Measurements from ENCODE around the gene NFKBIE. TPM values are rescaled to one million over a fixed set of nuclear protein-coding genes. Genes with fewer than 3 reads are reported as not detected.

NFKBIE gene
- total and polyA plus RNA-seq, 2 of the 13 experiments (the other 11 are each of a cell fraction or from before 2014, with no cell fraction given): 6.7 to 14.5 TPM

DNA sequence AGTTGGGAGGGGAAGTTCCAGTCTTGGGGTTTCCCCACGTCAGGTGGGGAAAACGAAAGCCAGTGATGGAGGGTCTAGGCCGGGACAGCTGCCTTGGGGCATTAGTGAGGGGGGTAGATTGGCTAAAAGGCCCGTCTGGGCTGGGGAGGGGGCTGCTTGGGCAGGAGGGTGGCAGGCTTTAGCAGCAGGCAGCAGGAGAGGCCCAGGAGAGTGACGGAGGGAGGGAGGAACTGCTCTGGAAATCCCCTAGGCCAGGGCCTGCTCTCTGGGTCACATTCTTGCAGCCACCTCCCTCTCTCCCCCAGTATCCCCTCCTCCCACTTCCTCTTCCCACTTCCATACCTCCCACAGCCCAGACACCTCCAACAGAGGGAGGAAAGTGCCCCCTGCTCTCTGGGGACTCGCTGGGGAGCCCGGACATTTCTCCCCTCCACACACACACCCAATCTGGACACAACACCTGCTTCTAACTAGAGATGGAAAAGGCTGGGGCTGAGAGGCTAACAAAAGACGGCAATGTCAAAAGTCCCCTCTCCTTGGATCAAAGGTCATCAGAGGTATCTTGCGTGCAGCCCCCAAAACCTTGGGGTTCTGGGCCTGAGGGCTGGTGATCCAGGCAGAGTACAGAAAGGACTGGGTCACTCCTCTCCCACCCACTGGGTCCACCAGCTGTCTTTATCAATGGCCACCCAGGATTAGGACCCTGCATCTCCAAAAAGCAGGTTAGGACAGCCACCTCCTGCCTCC, 1.8 kb downstream of the NFKBIE start (continued):
- TF ChIP-seq, protein P1, sequence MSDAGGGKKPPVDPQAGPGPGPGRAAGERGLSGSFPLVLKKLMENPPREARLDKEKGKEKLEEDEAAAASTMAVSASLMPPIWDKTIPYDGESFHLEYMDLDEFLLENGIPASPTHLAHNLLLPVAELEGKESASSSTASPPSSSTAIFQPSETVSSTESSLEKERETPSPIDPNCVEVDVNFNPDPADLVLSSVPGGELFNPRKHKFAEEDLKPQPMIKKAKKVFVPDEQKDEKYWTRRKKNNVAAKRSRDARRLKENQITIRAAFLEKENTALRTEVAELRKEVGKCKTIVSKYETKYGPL (CRISPR knock-in tag; IDR thresholded peaks at IDR 0.05): no peak
- TF ChIP-seq EP300 (IDR thresholded peaks at IDR 0.05; ENCODE audit: low read depth in 2 of 2, low read length in 2 of 2) (no peak), EP300 (CRISPR knock-in tag; IDR thresholded peaks at IDR 0.05; ENCODE audit: borderline replicate concordance) (0 out of 2 replicates have a peak, but pooled peaks have one; percentile 29), SAFB2 (CRISPR knock-in tag; IDR thresholded peaks at IDR 0.05; ENCODE audit: borderline replicate concordance, low read depth) (0 out of 2 replicates have a peak, but pooled peaks have one; percentile 32), CBFB (CRISPR knock-in tag; IDR thresholded peaks at IDR 0.05) (no peak), SALL1 (CRISPR knock-in tag; IDR thresholded peaks at IDR 0.05) (peak; percentile 10; the same call in 1 of the 2 replicates), ARNTL (CRISPR knock-in tag; IDR thresholded peaks at IDR 0.05) (no peak), HOXD1 (CRISPR knock-in tag; IDR thresholded peaks at IDR 0.05) (0 out of 2 replicates have a peak, but pooled peaks have one; percentile 46), ZBTB46 (CRISPR knock-in tag; IDR thresholded peaks at IDR 0.05; ENCODE audit: borderline replicate concordance) (no peak), DMAP1 (CRISPR knock-in tag; IDR thresholded peaks at IDR 0.05) (0 out of 2 replicates have a peak, but pooled peaks have one; percentile 11), HOXA3 (CRISPR knock-in tag; IDR thresholded peaks at IDR 0.05) (peak; percentile 32; the same call in 1 of the 2 replicates), HNRNPLL (IDR thresholded peaks at IDR 0.05; ENCODE audit: low read depth, low read length, poor library complexity, severe bottlenecking) (no peak), CEBPG (CRISPR knock-in tag; IDR thresholded peaks at IDR 0.05) (no peak), SP140L (CRISPR knock-in tag; IDR thresholded peaks at IDR 0.05; ENCODE audit: borderline replicate concordance) (no peak), RNF219 (CRISPR knock-in tag; IDR thresholded peaks at IDR 0.05) (no peak), ZNF263 (CRISPR knock-in tag; IDR thresholded peaks at IDR 0.05) (peak; percentile 40; the same call in 1 of the 2 replicates), RERE (CRISPR knock-in tag; IDR thresholded peaks at IDR 0.05; ENCODE audit: low read depth) (no peak)
- TF ChIP-seq, protein P2, sequence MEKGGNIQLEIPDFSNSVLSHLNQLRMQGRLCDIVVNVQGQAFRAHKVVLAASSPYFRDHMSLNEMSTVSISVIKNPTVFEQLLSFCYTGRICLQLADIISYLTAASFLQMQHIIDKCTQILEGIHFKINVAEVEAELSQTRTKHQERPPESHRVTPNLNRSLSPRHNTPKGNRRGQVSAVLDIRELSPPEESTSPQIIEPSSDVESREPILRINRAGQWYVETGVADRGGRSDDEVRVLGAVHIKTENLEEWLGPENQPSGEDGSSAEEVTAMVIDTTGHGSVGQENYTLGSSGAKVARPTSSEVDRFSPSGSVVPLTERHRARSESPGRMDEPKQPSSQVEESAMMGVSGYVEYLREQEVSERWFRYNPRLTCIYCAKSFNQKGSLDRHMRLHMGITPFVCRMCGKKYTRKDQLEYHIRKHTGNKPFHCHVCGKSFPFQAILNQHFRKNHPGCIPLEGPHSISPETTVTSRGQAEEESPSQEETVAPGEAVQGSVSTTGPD (CRISPR knock-in tag; IDR thresholded peaks at IDR 0.05): no peak

Data from HepG2 (cell line).